Activated CD8-positive, alpha-beta memory T cell treated with anti-CD3 and anti-CD28 coated beads, Interleukin-2, amount 10 ng/mL, durations not matched to agents 7 days and 5 days (primary cell): Measurements from ENCODE around the gene DLG1. TPM values are rescaled to one million over a fixed set of nuclear protein-coding genes. Genes with fewer than 3 reads are reported as not detected.
A peak's percentile ranks its signal among the peaks of the same experiment; 100 is the strongest.

Experiments used
- ATAC-seq: fragments of 150-1000 bp; cut with Tn5 transposase; one replicate; pipeline ENCODE4 v1.10.0; 2021; ENCODE audit warnings: moderate library complexity
- CTCF ChIA-PET: fragments of 350-600 bp; sonication (Branson Sonifier 250); formaldehyde crosslinking; loops from one replicate; lab custom pipeline; 2021; ENCODE audit warnings: antibody characterized with exemption; lab: Charles Lee
- DNase-seq: peaks from one replicate; pipeline ENCODE4 v3.0.0-alpha.2; 2020
- H3K27ac Mint-ChIP-seq: one replicate; pipeline ENCODE4 v1.8.0; 2021; ENCODE audit warnings: mild to moderate bottlenecking, mixed read lengths
- H3K27me3 Mint-ChIP-seq: one replicate; pipeline ENCODE4 v1.8.0; 2021; ENCODE audit warnings: mixed read lengths
- H3K36me3 Mint-ChIP-seq: one replicate; pipeline ENCODE4 v1.8.0; 2021; ENCODE audit warnings: mild to moderate bottlenecking, mixed read lengths
- H3K4me1 Mint-ChIP-seq: one replicate; pipeline ENCODE4 v1.8.0; 2021; ENCODE audit warnings: mixed read lengths
- H3K4me3 Mint-ChIP-seq: one replicate; pipeline ENCODE4 v1.8.0; 2021; ENCODE audit warnings: mild to moderate bottlenecking, moderate library complexity, mixed read lengths
- H3K9me3 Mint-ChIP-seq: one replicate; pipeline ENCODE4 v1.8.0; 2022; ENCODE audit warnings: low read depth, mixed read lengths
- total RNA-seq, 2 experiments: library from RNA; stranded (reverse); gene quantifications; one replicate each; pipeline ENCODE4 v1.2.3, GENCODE V29; 2021

The DLG1 gene
- total RNA-seq, 2 experiments from 2014 or later, result 62.0 to 80.3 TPM

GRCh38 chr3:197027896-197028727, 270.3 kb downstream of the DLG1 start:
- Mint-ChIP-seq H3K27me3 (peaks cover 17% of the 10 kb centered on the region), H3K4me3 (peak overlapping the region; percentile 69), H3K9me3 (peaks cover under 1% of the 10 kb centered on the region), H3K4me1 (peaks cover 14% of the 10 kb centered on the region), H3K36me3 (no peaks in the 10 kb centered on the region), H3K27ac (no peak overlapping the region)
- ATAC-seq (no peak), DNase-seq (no peak)
- CTCF ChIA-PET, result interaction anchor here (1.2 to 4.3 kb wide), 11 partner anchors 9 to 160 kb away, joined by 3 to 38 read pairs (median 8); partner anchors contain the start of genes NCBP2 and SENP5

GRCh38 chr3:197027151-197027895, 271.1 kb downstream of the DLG1 start:
- H3K27ac Mint-ChIP-seq, result no peak overlapping the region
- H3K4me1 Mint-ChIP-seq, result peaks cover 15% of the 10 kb centered on the region
- H3K9me3 Mint-ChIP-seq, result no peaks in the 10 kb centered on the region
- DNase-seq, result no peak
- ATAC-seq, result no peak
- H3K27me3 Mint-ChIP-seq, result peaks cover 20% of the 10 kb centered on the region
- no peaks in the 10 kb centered on the region for H3K36me3 Mint-ChIP-seq
- no peak overlapping the region for H3K4me3 Mint-ChIP-seq
- CTCF ChIA-PET, result interaction anchor here (1.3 kb wide), 1 partner anchor 21 kb away, joined by 3 read pairs; no protein-coding TSS in a partner anchor

GRCh38 chr3:197026481-197026866, 271.9 kb downstream of the DLG1 start:
- CTCF ChIA-PET, result no interaction called here
- Mint-ChIP-seq H3K36me3 (no peaks in the 10 kb centered on the region), H3K4me1 (peaks cover 13% of the 10 kb centered on the region), H3K27me3 (peaks cover 24% of the 10 kb centered on the region), H3K27ac (no peak overlapping the region), H3K9me3 (no peaks in the 10 kb centered on the region), H3K4me3 (no peak overlapping the region)
- no peak for ATAC-seq
- DNase-seq, result no peak

GRCh38 chr3:197025736-197026480, 272.5 kb downstream of the DLG1 start:
- Mint-ChIP-seq H3K4me1 (peaks cover 12% of the 10 kb centered on the region), H3K36me3 (no peaks in the 10 kb centered on the region), H3K27me3 (peaks cover 21% of the 10 kb centered on the region), H3K9me3 (no peaks in the 10 kb centered on the region), H3K4me3 (no peak overlapping the region), H3K27ac (no peak overlapping the region)
- CTCF ChIA-PET, result no interaction called here
- ATAC-seq, result no peak
- DNase-seq, result no peak

GRCh38 chr3:197024881-197025735, 273.3 kb downstream of the DLG1 start:
- no peak for DNase-seq
- Mint-ChIP-seq H3K9me3 (no peaks in the 10 kb centered on the region), H3K4me3 (no peak overlapping the region), H3K27ac (no peak overlapping the region), H3K36me3 (no peaks in the 10 kb centered on the region), H3K4me1 (peaks cover 12% of the 10 kb centered on the region), H3K27me3 (peaks cover 21% of the 10 kb centered on the region)
- no peak for ATAC-seq
- CTCF ChIA-PET, result no interaction called here

- H3K4me3 Mint-ChIP-seq, result no peak overlapping the region
- no peaks in the 10 kb centered on the region for H3K9me3 Mint-ChIP-seq
- ATAC-seq (no peak), DNase-seq (no peak)
- H3K27ac Mint-ChIP-seq, result no peak overlapping the region
- no peaks in the 10 kb centered on the region for H3K36me3 Mint-ChIP-seq
- peaks cover 19% of the 10 kb centered on the region for H3K27me3 Mint-ChIP-seq
- CTCF ChIA-PET, result interaction anchor here (0.6 to 1.2 kb wide), 3 partner anchors 15 to 710 kb away, joined by 3 to 4 read pairs (median 3); no protein-coding TSS in a partner anchor
- peaks cover 10% of the 10 kb centered on the region for H3K4me1 Mint-ChIP-seq
Measured at GRCh38 chr3:197023998-197024651, 274.3 kb downstream of the DLG1 start.

GRCh38 chr3:197023241-197023997, 275.0 kb downstream of the DLG1 start:
- ATAC-seq, result no peak
- CTCF ChIA-PET, result interaction anchor here (0.6 to 1.2 kb wide), 3 partner anchors 14 to 710 kb away, joined by 3 to 4 read pairs (median 3); no protein-coding TSS in a partner anchor
- Mint-ChIP-seq H3K9me3 (no peaks in the 10 kb centered on the region), H3K27me3 (peaks cover 17% of the 10 kb centered on the region), H3K4me1 (peaks cover 6% of the 10 kb centered on the region), H3K27ac (no peak overlapping the region), H3K4me3 (no peak overlapping the region), H3K36me3 (no peaks in the 10 kb centered on the region)
- no peak for DNase-seq

GRCh38 chr3:197022405-197023231, 275.8 kb downstream of the DLG1 start:
- CTCF ChIA-PET, result interaction anchor here (1.0 to 1.2 kb wide), 3 partner anchors 13 to 45 kb away, joined by 3 to 4 read pairs (median 3); no protein-coding TSS in a partner anchor
- no peaks in the 10 kb centered on the region for H3K9me3 Mint-ChIP-seq

GRCh38 chr3:197021729-197022404, 276.5 kb downstream of the DLG1 start:
- Mint-ChIP-seq H3K4me1 (peaks cover 5% of the 10 kb centered on the region), H3K36me3 (no peaks in the 10 kb centered on the region), H3K27me3 (peaks cover 14% of the 10 kb centered on the region), H3K4me3 (no peak overlapping the region), H3K9me3 (no peaks in the 10 kb centered on the region), H3K27ac (no peak overlapping the region)
- CTCF ChIA-PET, result interaction anchor here (1.0 kb wide), 1 partner anchor 14 kb away, joined by 3 read pairs; no protein-coding TSS in a partner anchor
- DNase-seq (no peak), ATAC-seq (no peak)

More at GRCh38 chr3:197022405-197023231, 275.8 kb downstream of the DLG1 start:
- Mint-ChIP-seq H3K27me3 (peaks cover 14% of the 10 kb centered on the region), H3K36me3 (no peaks in the 10 kb centered on the region), H3K4me1 (peaks cover 5% of the 10 kb centered on the region), H3K27ac (no peak overlapping the region), H3K4me3 (no peak overlapping the region)
- no peak for ATAC-seq
- DNase-seq, result peak; percentile 37

- no peak for DNase-seq
- H3K9me3 Mint-ChIP-seq, result no peaks in the 10 kb centered on the region
- no peak overlapping the region for H3K27ac Mint-ChIP-seq
- peaks cover 5% of the 10 kb centered on the region for H3K4me1 Mint-ChIP-seq
- no peak overlapping the region for H3K4me3 Mint-ChIP-seq
- ATAC-seq, result no peak
- peaks cover 14% of the 10 kb centered on the region for H3K27me3 Mint-ChIP-seq
- no peaks in the 10 kb centered on the region for H3K36me3 Mint-ChIP-seq
- CTCF ChIA-PET, result no interaction called here
Measured at GRCh38 chr3:197021231-197021630, 277.2 kb downstream of the DLG1 start.
